Measurements from ENCODE around the gene ZFAND2A.
"Not testable (repeated sequence)": the region's sequence is repeated elsewhere in the genome, so short reads cannot be mapped to it uniquely, and the experiment has no call there.

Gene ZFAND2A

GRCh38 chr7:1150400-1151002 lies 9.5 kb downstream of the ZFAND2A start:
- DNase-seq: no peak

GRCh38 chr7:1149351-1149794 lies 10.6 kb downstream of the ZFAND2A start:
- no peak for DNase-seq

- not testable (repeated sequence) for DNase-seq
Measured at GRCh38 chr7:1147873-1148272, 12.1 kb downstream of the ZFAND2A start.

GRCh38 chr7:1144269-1144771 lies 15.7 kb downstream of the ZFAND2A start:
- peak; percentile 51 for DNase-seq

GRCh38 chr7:1143031-1143430 lies 17.0 kb downstream of the ZFAND2A start:
- DNase-seq: not testable (repeated sequence)

- DNase-seq: no peak
Measured at GRCh38 chr7:1142051-1142635, 17.9 kb downstream of the ZFAND2A start.

GRCh38 chr7:1141651-1142050 lies 18.3 kb downstream of the ZFAND2A start:
- DNase-seq: no peak

GRCh38 chr7:1140476-1141104 lies 19.4 kb downstream of the ZFAND2A start:
- no peak for DNase-seq

GRCh38 chr7:1137517-1138167 lies 22.4 kb downstream of the ZFAND2A start:
- no peak for DNase-seq

GRCh38 chr7:1136841-1137516 lies 23.0 kb downstream of the ZFAND2A start:
- DNase-seq: peak; percentile 70

- no peak for DNase-seq
Measured at GRCh38 chr7:1134951-1135350, 25.0 kb downstream of the ZFAND2A start.

GRCh38 chr7:1131471-1132265 lies 28.3 kb downstream of the ZFAND2A start:
- DNase-seq: no peak

GRCh38 chr7:1130021-1130990 lies 29.7 kb downstream of the ZFAND2A start:
- DNase-seq: no peak

GRCh38 chr7:1129431-1129830 lies 30.6 kb downstream of the ZFAND2A start:
- no peak for DNase-seq

- no peak for DNase-seq
Measured at GRCh38 chr7:1127001-1127400, 33.0 kb downstream of the ZFAND2A start.

GRCh38 chr7:1125603-1125969 lies 34.4 kb downstream of the ZFAND2A start:
- DNase-seq: no peak

- DNase-seq: no peak
Measured at GRCh38 chr7:1124816-1125602, 35.0 kb downstream of the ZFAND2A start.

GRCh38 chr7:1124164-1124563 lies 35.8 kb downstream of the ZFAND2A start:
- DNase-seq: no peak

GRCh38 chr7:1123715-1124114 lies 36.3 kb downstream of the ZFAND2A start:
- no peak for DNase-seq

- no peak for DNase-seq
Measured at GRCh38 chr7:1122832-1123501, 37.0 kb downstream of the ZFAND2A start.

Data from DMS53 (cell line).